ENCODE data around the gene AGAP2.
"Not testable (repeated sequence)": the region's sequence is repeated elsewhere in the genome, so short reads cannot be mapped to it uniquely, and the experiment has no call there.

Gene AGAP2

GRCh38 chr12:57738661-57739237, at the start of gene AGAP2:
Gene AGAP2 (minus strand): TSS chr12:57738742. CDS start chr12:57738246, 496 bp downstream.
- peak; percentile 49 for DNase-seq

DNA sequence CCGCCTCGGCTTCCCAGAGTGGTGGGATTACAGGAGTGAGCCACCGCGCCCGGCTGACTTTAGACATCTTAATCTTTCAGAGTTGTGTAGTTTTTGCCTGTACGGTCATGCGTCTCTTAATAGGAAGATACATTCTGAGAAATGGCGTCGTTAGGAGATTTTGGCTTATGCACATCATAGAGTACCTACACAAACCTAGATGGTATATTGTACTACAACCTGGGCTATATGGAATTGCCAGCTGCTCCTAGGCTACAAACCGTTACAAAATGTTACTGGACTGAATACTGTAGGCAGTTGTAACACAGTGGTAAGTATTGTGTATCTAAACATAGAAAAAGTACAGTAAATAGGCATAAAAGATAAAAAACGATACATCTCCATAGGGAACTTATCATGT, 45.3 kb upstream of the AGAP2 start:
- no peak for DNase-seq

GRCh38 chr12:57783466-57783801, 44.9 kb upstream of the AGAP2 start:
- DNase-seq = no peak

DNA sequence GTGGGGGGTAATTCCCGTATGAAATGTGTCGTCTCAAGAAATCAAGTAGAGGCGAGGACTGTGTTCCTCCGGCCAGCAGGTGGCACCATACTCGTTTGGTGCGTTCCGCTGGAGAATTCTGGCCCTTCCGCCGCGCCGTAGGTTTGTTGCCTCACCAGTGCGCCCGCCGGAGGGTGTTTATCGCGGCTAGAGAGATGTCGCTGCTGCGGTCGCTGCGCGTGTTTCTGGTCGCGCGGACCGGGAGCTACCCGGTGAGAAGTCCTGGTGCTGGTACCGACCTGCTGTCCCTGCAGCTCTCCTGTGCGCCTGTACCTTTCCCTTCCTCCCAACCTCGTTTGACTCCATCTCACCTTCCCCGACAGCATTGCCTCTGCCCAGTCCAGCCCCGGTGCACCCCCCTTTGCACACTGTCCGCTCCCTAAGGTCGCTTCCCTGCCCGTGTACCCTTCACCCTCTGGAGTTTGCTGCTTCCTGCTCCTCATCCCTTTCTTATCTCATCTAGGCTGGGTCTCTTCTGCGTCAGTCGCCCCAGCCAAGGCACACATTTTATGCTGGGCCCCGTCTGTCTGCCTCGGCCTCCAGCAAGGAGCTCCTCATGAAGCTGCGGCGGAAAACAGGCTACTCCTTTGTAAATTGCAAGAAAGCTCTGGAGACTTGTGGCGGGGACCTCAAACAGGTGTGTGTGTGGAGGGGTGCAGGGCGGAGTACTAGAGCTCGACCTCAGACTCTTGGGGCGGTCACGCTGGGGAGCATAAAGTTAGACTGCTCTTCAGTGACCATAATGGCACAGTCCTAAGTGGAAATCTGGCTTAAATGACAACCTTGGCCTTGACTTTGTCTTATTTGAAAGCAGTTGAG, 44.3 kb upstream of the AGAP2 start, which contains the start of gene TSFM:
TSS of gene TSFM (plus strand) at position 180 of the 858 bp plus-strand sequence. CDS start at position 195, 15 bp downstream.
- peak; percentile 90 for DNase-seq

GRCh38 chr12:57782243-57782607, 43.7 kb upstream of the AGAP2 start:
- no peak for DNase-seq

- DNase-seq = no peak
These were observed 43.3 kb upstream of the AGAP2 start for GRCh38 chr12:57781801-57782200.

- no peak for DNase-seq
These were observed 42.7 kb upstream of the AGAP2 start for GRCh38 chr12:57781244-57781643.

DNA sequence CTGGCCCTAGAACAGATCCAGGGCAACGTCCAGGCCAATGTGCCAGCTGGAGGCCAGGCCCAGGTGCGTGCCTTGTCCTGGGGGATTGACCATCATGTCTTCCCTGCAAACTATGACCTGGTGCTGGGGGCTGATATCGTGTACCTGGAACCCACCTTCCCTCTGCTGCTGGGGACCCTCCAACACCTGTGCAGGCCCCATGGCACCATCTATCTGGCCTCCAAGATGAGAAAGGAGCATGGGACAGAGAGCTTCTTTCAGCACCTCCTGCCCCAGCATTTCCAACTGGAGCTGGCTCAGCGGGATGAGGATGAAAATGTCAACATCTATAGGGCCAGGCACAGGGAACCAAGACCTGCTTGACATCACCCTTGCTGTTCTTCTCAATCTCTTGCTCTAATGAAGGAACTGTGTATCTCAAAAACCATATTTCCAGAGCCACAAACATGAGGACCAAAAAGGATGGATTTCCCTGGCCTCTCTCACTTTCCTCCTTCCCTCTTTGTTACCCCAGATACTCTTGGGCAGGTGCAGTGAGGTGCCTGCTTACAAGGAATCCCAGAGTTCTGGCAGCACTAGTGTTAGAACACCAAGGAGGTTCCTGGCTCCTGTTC, 41.8 kb upstream of the AGAP2 start:
- DNase-seq = no peak

- DNase-seq = no peak
These were observed 41.2 kb upstream of the AGAP2 start for GRCh38 chr12:57779736-57780135.

GRCh38 chr12:57777911-57778310, 39.4 kb upstream of the AGAP2 start:
- DNase-seq = no peak

- no peak for DNase-seq
These were observed 38.8 kb upstream of the AGAP2 start for GRCh38 chr12:57777367-57777766.

DNA sequence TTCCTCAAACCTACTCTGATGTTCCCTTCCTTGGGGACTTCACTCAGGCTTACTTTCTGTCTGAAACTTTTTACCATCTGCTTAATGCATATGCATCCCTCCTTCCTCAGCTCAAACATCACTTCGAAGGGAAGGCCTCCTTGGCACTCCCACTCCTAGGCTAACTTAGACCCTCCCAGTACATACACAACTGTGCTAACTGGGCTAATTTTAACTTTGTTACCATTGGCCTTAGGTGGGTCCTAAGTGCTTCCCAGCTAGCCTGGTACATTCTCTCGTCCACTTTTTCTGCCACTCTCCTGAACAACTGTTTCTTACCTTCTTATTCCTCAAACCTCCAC, 37.7 kb upstream of the AGAP2 start:
- DNase-seq = no peak

- no peak for DNase-seq
These were observed 37.2 kb upstream of the AGAP2 start for GRCh38 chr12:57775563-57776246.

GRCh38 chr12:57775044-57775443, 36.5 kb upstream of the AGAP2 start:
- DNase-seq = no peak

GRCh38 chr12:57774634-57775033, 36.1 kb upstream of the AGAP2 start:
- not testable (repeated sequence) for DNase-seq

GRCh38 chr12:57772429-57773322, 34.1 kb upstream of the AGAP2 start, which contains the start of gene EEF1AKMT3:
Gene EEF1AKMT3 (plus strand): TSS chr12:57772614. CDS start chr12:57772725, 111 bp downstream.
- peak; percentile 70 for DNase-seq

DNA sequence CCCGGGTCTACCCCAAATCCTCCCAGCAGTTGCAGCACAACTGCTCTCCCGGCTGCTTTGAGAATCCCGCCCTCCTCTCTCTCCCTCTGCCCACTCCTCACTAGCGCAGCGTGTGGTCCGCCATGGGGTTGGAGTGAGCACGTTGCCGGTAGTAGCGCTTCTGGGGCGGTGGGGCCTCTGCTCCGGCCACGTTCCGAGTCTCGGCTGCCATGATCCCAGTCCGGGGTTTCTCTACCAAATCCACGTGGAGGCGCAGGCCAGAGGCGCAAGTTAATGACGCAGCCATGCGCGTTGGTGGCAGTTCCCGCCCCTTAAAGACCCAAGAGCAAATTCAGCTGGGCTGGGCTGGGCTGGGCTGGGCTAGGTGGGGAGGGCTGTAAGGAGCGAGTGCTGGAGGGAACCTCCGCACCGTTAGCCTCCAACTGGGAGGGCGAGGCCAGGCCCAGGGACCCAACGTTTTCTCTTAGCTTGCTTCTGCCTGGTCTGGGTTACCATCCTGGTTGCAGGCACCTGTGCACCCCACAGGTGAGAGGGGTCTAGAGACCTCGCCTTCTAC, 33.4 kb upstream of the AGAP2 start, which contains the start of gene METTL1:
TSS of gene METTL1 (minus strand) at position 233 of the 556 bp plus-strand sequence. CDS start at position 211, 22 bp downstream.
- DNase-seq = peak; percentile 94

GRCh38 chr12:57771236-57771872, 32.8 kb upstream of the AGAP2 start:
- DNase-seq = peak; percentile 94

GRCh38 chr12:57770734-57771133, 32.2 kb upstream of the AGAP2 start:
- DNase-seq = no peak

- no peak for DNase-seq
These were observed 31.1 kb upstream of the AGAP2 start for GRCh38 chr12:57769594-57769993.

DNA sequence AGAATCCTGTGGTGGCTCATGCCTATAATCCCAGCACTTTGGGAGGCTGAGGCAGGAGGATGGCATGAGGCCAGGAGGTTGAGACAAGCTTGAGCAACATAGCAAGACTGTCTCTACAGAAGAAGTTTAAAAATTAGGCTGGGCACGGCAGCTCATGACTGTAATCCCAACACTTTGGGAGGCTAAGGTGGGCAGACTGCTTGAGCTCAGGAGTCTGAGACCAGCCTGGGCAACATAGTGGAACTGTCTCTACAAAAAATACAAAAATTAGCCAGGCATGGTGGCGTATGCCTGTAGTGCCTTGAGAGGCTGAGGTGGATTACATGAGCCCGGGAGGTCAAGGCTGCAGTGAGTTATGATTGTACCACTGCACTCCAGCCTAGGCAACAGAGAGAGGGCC, 29.3 kb upstream of the AGAP2 start:
- no peak for DNase-seq
